ENCODE measurements around the gene SYCN. TPM values are rescaled to one million over a fixed set of nuclear protein-coding genes. Genes with fewer than 3 reads are reported as not detected.

Gene SYCN
- total and polyA plus RNA-seq, 2 of the 8 experiments (the other 6 are each of a cell fraction or from before 2014, with no cell fraction given) = not detected

- H3K36me3 ChIP-seq (ENCODE audit: control insufficient read depth in 2 of 4, insufficient read depth in 4 of 4, low read length in 3 of 4) = no peaks in the 10 kb centered on the region
- no peak overlapping the region for H3K18ac ChIP-seq (ENCODE audit: extremely low read depth, low read length)
- WGBS, 2 experiments (ENCODE audit: extremely low coverage in 1 of 2, insufficient coverage in 1 of 2, insufficient read length in 1 of 2, insufficient replicate concordance in 2 of 2, low coverage in 1 of 2, low lambda C conversion rate in 2 of 2, missing lambda C conversion rate in 1 of 2) = 87% methylated on average over 3 of the region's 3 CpGs; no CpG with 5 or more reads in 1 of the 2 experiments
- H3K9ac ChIP-seq (replicated peaks in 1 of 4; ENCODE audit: extremely low read depth in 1 of 4, low read depth in 3 of 4, low read length in 3 of 4) = no peak overlapping the region
- H3K79me2 ChIP-seq (ENCODE audit: control insufficient read depth in 1 of 2, insufficient read depth in 2 of 2, low read length in 2 of 2) = no peaks in the 10 kb centered on the region
- H3K4me2 ChIP-seq (ENCODE audit: insufficient read depth in 1 of 2, low read depth in 2 of 2, low read length in 2 of 2) = no peak overlapping the region; a peak in 1 of 4 replicates
- FAIRE-seq (no peak), DNase-seq (ENCODE audit: low read depth in 1 of 2, low spot score in 2 of 2) (no peak)
- H3K4ac ChIP-seq (replicated peaks; ENCODE audit: insufficient read length, low read depth, low read length) = no peak overlapping the region
- H3K9me3 ChIP-seq (ENCODE audit: insufficient read depth in 2 of 2, low read depth in 1 of 2, low read length in 1 of 2) = 0 out of 4 replicates have a peak, but pooled peaks cover 0 to 3% of the 10 kb centered on the region in 2 experiments
- H2AK5ac ChIP-seq (ENCODE audit: low read depth, low read length) = no peak overlapping the region
- ChIA-PET POLR2A (ENCODE audit: partially characterized antibody) (no interaction called here), CTCF (ENCODE audit: partially characterized antibody) (interaction anchor here (0.6 to 1.2 kb wide), 3 partner anchors 9 to 246 kb away, joined by 3 read pairs; partner anchors contain the start of gene DLL3)
- H2AFZ ChIP-seq (ENCODE audit: low read length) = no peak overlapping the region
- no peak overlapping the region for H2BK20ac ChIP-seq (ENCODE audit: low read length)
- no peak overlapping the region for H3K27ac ChIP-seq (ENCODE audit: low read depth, low read length)
- no peak overlapping the region for H4K91ac ChIP-seq (replicated peaks; ENCODE audit: insufficient read length, low read length)
- no peak overlapping the region for H2BK12ac ChIP-seq (ENCODE audit: low read depth, low read length)
- H3K79me1 ChIP-seq (ENCODE audit: low read depth, low read length) = no peaks in the 10 kb centered on the region
- no peak overlapping the region for H3K23ac ChIP-seq (ENCODE audit: insufficient read length)
- no peak overlapping the region for H3K56ac ChIP-seq (replicated peaks; ENCODE audit: insufficient read length, low read depth, low read length)
- H2BK5ac ChIP-seq (ENCODE audit: low read depth, low read length) = no peak overlapping the region
- peaks cover 0 to 12% (median 5%) of the 10 kb centered on the region in 4 experiments; a peak in 5 of 7 replicates for H3K4me1 ChIP-seq (replicated peaks in 1 of 4; ENCODE audit: control insufficient read depth in 3 of 4, insufficient read depth in 4 of 4, low read length in 3 of 4)
- no peak overlapping the region for H3K4me3 ChIP-seq (ENCODE audit: extremely low read depth in 1 of 4, insufficient read depth in 2 of 4, low read depth in 3 of 4, low read length in 4 of 4)
- peaks cover 21 to 34% (median 29%) of the 10 kb centered on the region in 4 experiments for H3K27me3 ChIP-seq (replicated peaks in 1 of 4; ENCODE audit: control insufficient read depth in 3 of 4, extremely low read depth in 1 of 4, insufficient read depth in 3 of 4, low read length in 3 of 4)
- no peak overlapping the region for H4K8ac ChIP-seq (ENCODE audit: extremely low read depth, insufficient read depth, low read length)
- no peak overlapping the region for H4K5ac ChIP-seq (ENCODE audit: insufficient read length, low read depth, low read length)
- no peak overlapping the region for H2BK15ac ChIP-seq (ENCODE audit: low read length)
- H3K14ac ChIP-seq (ENCODE audit: insufficient read length) = no peak overlapping the region
- H4K20me1 ChIP-seq (replicated peaks in 1 of 2; ENCODE audit: control insufficient read depth in 1 of 2, insufficient read depth in 2 of 2, low read length in 2 of 2) = peaks cover 0 to 5% of the 10 kb centered on the region in 2 experiments
- peaks cover 6% of the 10 kb centered on the region; the same call in 1 of the 2 replicates for H3K23me2 ChIP-seq (ENCODE audit: low read depth, low read length)
- H2BK120ac ChIP-seq (replicated peaks; ENCODE audit: low read depth, low read length) = no peak overlapping the region
- no peak for TF ChIP-seq RAD21 (IDR thresholded peaks at IDR 0.05 in 1 of 2, conservative IDR thresholded peaks at IDR 0.05 in 1 of 2; ENCODE audit: low read depth in 2 of 2, low read length in 2 of 2)
- TF ChIP-seq CREB1 (IDR thresholded peaks at IDR 0.05) = no peak
- TF ChIP-seq GABPA (IDR thresholded peaks at IDR 0.05; ENCODE audit: borderline replicate concordance, insufficient read depth, low read length) = no peak
- TF ChIP-seq NRF1 (IDR thresholded peaks at IDR 0.05; ENCODE audit: low read depth, low read length) = no peak
- TF ChIP-seq CHD1 (IDR thresholded peaks at IDR 0.05; ENCODE audit: low read depth, low read length) = no peak
- no peak for TF ChIP-seq SIX5 (IDR thresholded peaks at IDR 0.05; ENCODE audit: low read depth, low read length)
- no peak for TF ChIP-seq TAF7 (optimal IDR thresholded peaks at IDR 0.05; ENCODE audit: borderline replicate concordance, low read depth, low read length)
- TF ChIP-seq SAP30 (IDR thresholded peaks at IDR 0.05; ENCODE audit: insufficient read depth, insufficient replicate concordance, low read length) = no peak
- no peak for TF ChIP-seq KDM4A (IDR thresholded peaks at IDR 0.05; ENCODE audit: low read depth, low read length, severe bottlenecking)
- no peak for TF ChIP-seq RFX5 (IDR thresholded peaks at IDR 0.05; ENCODE audit: borderline replicate concordance, low read depth, low read length)
- no peak for TF ChIP-seq SP1 (IDR thresholded peaks at IDR 0.05; ENCODE audit: low read depth, low read length)
- no peak for TF ChIP-seq CEBPB (IDR thresholded peaks at IDR 0.05; ENCODE audit: low read depth, low read length)
- no peak for TF ChIP-seq ATF3 (IDR thresholded peaks at IDR 0.05; ENCODE audit: insufficient read depth, low read depth, low read length)
- no peak for TF ChIP-seq JUN (IDR thresholded peaks at IDR 0.05; ENCODE audit: low read depth, low read length)
Measured at GRCh38 chr19:39252458-39252857, 48.4 kb upstream of the SYCN start.

Data from H1 (cell line).